Cardiac muscle cell (in vitro differentiated cells and primary cell): Measurements from ENCODE around the gene CAPN5. TPM values are rescaled to one million over a fixed set of nuclear protein-coding genes. Genes with fewer than 3 reads are reported as not detected.

Source experiments
- DNase-seq, 2 donors: peaks; one replicate each; pipeline versions ENCODE4 v3.0.0 to v3.0.0-alpha.2; 2010 to 2017; ENCODE audit warnings: low read depth in 1 of 2, low spot score in 1 of 2
- H3K27ac ChIP-seq: fragments of 200-600 bp; sonication (generic); 2 replicates; pipeline ENCODE4 v1.5.1; 2016
- H3K27me3 ChIP-seq: fragments of 200-600 bp; sonication (generic); 2 replicates; pipeline ENCODE4 v1.6.0; 2016; ENCODE audit warnings: control low read depth
- H3K36me3 ChIP-seq: fragments of 200-600 bp; sonication (generic); 2 replicates; pipeline ENCODE4 v1.5.1; 2016; ENCODE audit warnings: control low read depth
- H3K4me1 ChIP-seq: fragments of 200-600 bp; sonication (generic); 2 replicates; pipeline ENCODE4 v1.8.1; 2017; ENCODE audit warnings: low read depth, mild to moderate bottlenecking, mixed run types
- H3K4me3 ChIP-seq: fragments of 200-600 bp; sonication (generic); 2 replicates; pipeline ENCODE4 v1.5.1; 2016; ENCODE audit warnings: mild to moderate bottlenecking
- H3K9me3 ChIP-seq: fragments of 200-600 bp; sonication (generic); 2 replicates; pipeline ENCODE4 v1.5.1; 2017; ENCODE audit warnings: low read depth, mild to moderate bottlenecking, control low read depth
- polyA plus RNA-seq: library from polyadenylated mRNA; unstranded; fragments of >200 nt; fragmentation: Nextera tagmentation; extraction: Ambion mirVana; gene quantifications from 2 replicates; pipeline ENCODE4 v1.2.1, GENCODE V29; 2016
- total RNA-seq: library from RNA; depleted of rRNA; stranded (reverse); fragments of >200 nt; gene quantifications from 2 replicates; pipeline ENCODE4 v1.2.3, GENCODE V29; 2016
- TF ChIP-seq, protein P1 (sequence below): IDR thresholded peaks from 2 replicates; pipeline ENCODE4 v1.5.1; 2012; ENCODE audit warnings: low read depth, mild to moderate bottlenecking, low read length

Gene CAPN5
- total and polyA plus RNA-seq, 2 experiments from 2014 or later: 9.8 to 10.0 TPM

DNA sequence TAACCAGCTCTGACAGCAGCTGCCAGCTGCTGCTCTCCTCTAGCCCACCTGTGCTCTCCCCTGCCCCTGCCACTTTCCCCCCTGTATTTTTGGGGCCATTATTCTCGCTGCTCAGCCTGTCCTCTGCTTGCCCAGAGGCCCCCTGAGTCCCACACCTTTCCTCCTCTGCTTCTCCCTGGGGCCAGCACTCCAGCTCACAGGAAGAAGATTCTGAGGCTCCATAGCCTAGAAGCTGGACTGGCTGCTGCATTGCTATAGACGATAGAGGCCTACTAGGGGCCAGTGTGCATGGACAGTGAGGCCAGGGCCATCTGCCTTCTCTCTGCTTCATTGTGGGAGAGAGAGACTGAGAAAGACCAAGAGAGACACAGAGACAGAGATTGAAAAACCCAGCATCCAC lies 36.5 kb downstream of the CAPN5 start:
- H3K27ac ChIP-seq: no peak overlapping the region
- DNase-seq: no peak

DNA sequence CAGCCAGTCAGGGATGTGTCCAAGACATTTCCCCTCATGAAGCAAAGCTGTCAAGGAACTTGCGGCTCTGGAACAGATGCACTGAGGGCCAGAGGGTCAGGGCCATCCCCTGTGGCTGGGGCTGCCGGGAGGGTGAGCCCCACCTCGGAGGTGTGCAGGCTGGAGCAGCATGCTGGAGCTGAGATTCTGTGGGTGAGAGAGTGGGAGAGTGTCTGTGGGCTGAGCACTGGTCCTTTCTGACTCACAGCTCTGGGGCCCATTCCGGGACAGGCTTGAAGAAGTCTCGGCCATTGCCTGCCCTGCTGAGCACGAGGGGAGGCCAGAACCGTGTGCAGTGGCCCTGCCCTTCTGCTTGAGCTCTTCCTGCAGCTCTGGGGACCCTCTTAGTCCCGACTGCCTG lies 38.0 kb downstream of the CAPN5 start:
- Histone ChIP-seq H3K4me3 (no peak overlapping the region), H3K9me3 (no peaks in the 10 kb centered on the region), H3K27me3 (no peaks in the 10 kb centered on the region), H3K4me1 (no peaks in the 10 kb centered on the region), H3K27ac (no peak overlapping the region), H3K36me3 (no peaks in the 10 kb centered on the region)
- peak in 1 of 2 donors; percentile 24 for DNase-seq
- TF ChIP-seq, protein P1, sequence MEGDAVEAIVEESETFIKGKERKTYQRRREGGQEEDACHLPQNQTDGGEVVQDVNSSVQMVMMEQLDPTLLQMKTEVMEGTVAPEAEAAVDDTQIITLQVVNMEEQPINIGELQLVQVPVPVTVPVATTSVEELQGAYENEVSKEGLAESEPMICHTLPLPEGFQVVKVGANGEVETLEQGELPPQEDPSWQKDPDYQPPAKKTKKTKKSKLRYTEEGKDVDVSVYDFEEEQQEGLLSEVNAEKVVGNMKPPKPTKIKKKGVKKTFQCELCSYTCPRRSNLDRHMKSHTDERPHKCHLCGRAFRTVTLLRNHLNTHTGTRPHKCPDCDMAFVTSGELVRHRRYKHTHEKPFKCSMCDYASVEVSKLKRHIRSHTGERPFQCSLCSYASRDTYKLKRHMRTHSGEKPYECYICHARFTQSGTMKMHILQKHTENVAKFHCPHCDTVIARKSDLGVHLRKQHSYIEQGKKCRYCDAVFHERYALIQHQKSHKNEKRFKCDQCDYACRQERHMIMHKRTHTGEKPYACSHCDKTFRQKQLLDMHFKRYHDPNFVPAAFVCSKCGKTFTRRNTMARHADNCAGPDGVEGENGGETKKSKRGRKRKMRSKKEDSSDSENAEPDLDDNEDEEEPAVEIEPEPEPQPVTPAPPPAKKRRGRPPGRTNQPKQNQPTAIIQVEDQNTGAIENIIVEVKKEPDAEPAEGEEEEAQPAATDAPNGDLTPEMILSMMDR: no peak

More for the DNA sequence above, 36.5 kb downstream of the CAPN5 start:
- no peaks in the 10 kb centered on the region for H3K9me3 ChIP-seq
- H3K36me3 ChIP-seq: no peaks in the 10 kb centered on the region
- H3K4me1 ChIP-seq: no peaks in the 10 kb centered on the region
- H3K27me3 ChIP-seq: no peaks in the 10 kb centered on the region
- TF ChIP-seq, protein P1: no peak
- no peak overlapping the region for H3K4me3 ChIP-seq

DNA sequence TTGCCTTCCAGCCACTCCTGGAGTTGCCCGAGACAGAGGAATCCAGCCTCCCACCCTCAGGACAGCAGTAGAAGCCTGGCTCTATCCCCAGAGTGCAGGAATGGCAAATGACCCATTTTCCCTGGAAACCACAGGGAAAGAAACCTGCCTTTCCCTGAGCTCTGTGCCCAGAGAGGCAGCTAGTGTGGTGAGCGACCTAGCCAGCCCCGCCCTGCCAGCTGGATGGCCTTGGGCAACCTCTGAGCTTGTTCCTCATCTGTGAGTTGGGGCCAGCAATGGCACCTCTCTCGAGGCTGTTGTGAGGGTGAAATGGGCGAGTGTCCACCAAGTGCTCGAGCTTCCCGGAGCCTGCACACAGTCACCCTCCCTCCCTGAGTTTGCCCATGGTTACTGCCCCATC lies 39.5 kb downstream of the CAPN5 start:
- Histone ChIP-seq H3K9me3 (no peaks in the 10 kb centered on the region), H3K4me1 (no peaks in the 10 kb centered on the region), H3K4me3 (no peak overlapping the region), H3K27me3 (no peaks in the 10 kb centered on the region), H3K27ac (no peak overlapping the region), H3K36me3 (no peaks in the 10 kb centered on the region)
- no peak for DNase-seq
- TF ChIP-seq, protein P1: no peak

DNA sequence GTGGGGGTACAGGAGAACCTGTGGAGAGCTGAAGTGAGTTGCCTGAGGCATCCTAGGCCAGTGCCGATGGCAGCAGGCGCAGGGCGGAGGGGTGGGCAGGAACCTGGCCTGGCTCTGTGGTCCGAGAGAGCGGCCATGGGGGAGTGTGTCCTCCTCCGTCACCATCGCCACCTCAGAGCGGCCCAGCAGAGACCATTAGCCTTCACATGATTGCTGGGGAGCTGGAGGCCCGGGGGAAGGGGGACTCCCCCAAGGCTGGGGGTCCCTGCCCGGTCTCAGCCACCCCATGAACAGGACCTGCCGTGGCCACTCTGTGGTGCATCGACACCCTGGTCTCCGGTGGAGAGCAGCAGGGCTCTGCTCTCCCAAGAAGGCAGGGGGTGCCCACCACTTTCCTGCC lies 40.0 kb downstream of the CAPN5 start:
- no peaks in the 10 kb centered on the region for H3K4me1 ChIP-seq
- no peak for DNase-seq
- H3K4me3 ChIP-seq: no peak overlapping the region
- TF ChIP-seq, protein P1: no peak
- H3K27me3 ChIP-seq: no peaks in the 10 kb centered on the region
- no peaks in the 10 kb centered on the region for H3K36me3 ChIP-seq
- no peaks in the 10 kb centered on the region for H3K9me3 ChIP-seq
- no peak overlapping the region for H3K27ac ChIP-seq

DNA sequence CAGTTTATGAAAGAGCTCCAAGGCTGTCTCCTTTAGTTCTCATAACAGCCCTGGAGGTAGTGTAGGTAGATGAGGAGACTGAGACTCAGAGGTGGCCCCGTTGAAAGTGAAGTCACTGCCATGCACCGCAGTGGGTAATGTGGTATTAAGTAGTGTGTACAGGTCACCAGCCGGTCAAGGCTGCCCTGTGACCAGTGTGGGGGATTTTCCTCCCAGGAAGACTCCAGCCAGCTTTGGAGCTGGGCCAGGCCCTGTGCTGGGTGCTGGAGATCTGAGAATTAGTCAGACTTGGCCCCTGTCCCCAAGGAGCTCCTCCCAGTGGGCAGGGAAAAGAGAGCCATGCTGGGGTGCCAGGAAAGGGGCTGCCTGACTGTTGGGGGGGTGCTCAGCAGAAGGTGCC lies 41.2 kb downstream of the CAPN5 start:
- TF ChIP-seq, protein P1: no peak
- H3K27me3 ChIP-seq: no peaks in the 10 kb centered on the region
- no peaks in the 10 kb centered on the region for H3K9me3 ChIP-seq
- H3K4me3 ChIP-seq: no peak overlapping the region
- H3K27ac ChIP-seq: no peak overlapping the region
- peak in 1 of 2 donors; percentile 92 for DNase-seq
- no peaks in the 10 kb centered on the region for H3K36me3 ChIP-seq
- H3K4me1 ChIP-seq: no peaks in the 10 kb centered on the region

DNA sequence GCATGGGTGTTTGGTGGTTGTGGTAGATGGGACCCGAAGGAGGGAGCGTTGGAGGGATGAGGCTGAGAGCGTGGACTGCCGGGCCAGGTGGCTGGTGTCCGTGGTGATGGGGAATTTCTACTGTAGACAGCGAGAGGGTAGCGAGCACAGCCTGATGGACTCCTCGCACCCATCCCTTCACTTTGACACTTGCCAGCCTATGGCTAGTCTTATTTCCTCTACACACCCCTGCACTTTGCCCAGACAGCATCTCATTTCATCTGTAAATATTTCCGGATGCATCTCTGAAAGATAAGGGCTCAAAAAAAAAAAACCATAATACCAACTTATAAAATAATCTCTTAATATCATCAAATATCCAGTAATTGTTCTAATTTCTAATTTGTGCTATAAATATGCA lies 41.7 kb downstream of the CAPN5 start:
- DNase-seq: no peak
- TF ChIP-seq, protein P1: no peak
- H3K27ac ChIP-seq: no peak overlapping the region
- no peaks in the 10 kb centered on the region for H3K36me3 ChIP-seq
- no peak overlapping the region for H3K4me3 ChIP-seq
- no peaks in the 10 kb centered on the region for H3K27me3 ChIP-seq
- H3K4me1 ChIP-seq: no peaks in the 10 kb centered on the region
- H3K9me3 ChIP-seq: no peaks in the 10 kb centered on the region
